ENCODE results near the gene RMND1. TPM values are rescaled to one million over a fixed set of nuclear protein-coding genes. Genes with fewer than 3 reads are reported as not detected.
"Not testable (repeated sequence)": the region's sequence is repeated elsewhere in the genome, so short reads cannot be mapped to it uniquely, and the experiment has no call there.

RMND1 gene
- polyA plus RNA-seq, 3 donors: 5.7 to 6.7 (median 6.6) TPM

DNA sequence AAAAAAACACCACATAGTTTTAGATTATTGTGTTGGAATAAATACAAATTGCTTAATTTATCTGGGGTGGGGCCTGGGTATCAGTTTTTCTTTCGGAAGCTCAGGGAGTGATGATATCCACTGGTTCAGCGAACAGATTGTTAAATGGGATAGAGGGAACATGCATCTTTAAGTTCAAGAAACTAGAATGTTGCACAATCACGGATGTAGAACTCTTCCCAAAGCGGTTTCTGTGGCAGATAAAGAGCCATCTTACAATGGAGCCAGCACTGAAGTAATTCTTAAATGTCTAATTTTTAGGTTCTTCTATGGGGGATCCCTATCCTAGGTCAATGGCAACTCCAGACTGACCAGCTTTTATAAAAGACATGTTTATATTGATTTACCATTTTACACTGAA, 9.7 kb upstream of the RMND1 start:
- Histone ChIP-seq H3K27me3 (ENCODE audit: control insufficient read depth in 2 of 2, insufficient read depth in 2 of 2, low read length in 2 of 2) (no peaks in the 10 kb centered on the region), H3K4me1 (ENCODE audit: control insufficient read depth in 1 of 2, insufficient read depth in 2 of 2, low read length in 2 of 2) (no peaks in the 10 kb centered on the region), H3K9ac (ENCODE audit: insufficient read depth, low read length, poor library complexity, severe bottlenecking) (no peak overlapping the region), H3K9me3 (replicated peaks in 1 of 2; ENCODE audit: control insufficient read depth in 1 of 2, insufficient read depth in 1 of 2, low read length in 2 of 2) (no peaks in the 10 kb centered on the region), H2AFZ (ENCODE audit: insufficient read depth, low read depth, low read length, poor library complexity, severe bottlenecking) (no peak overlapping the region), H3K27ac (ENCODE audit: low read depth in 1 of 2, low read length in 2 of 2) (no peak overlapping the region), H3K79me2 (ENCODE audit: insufficient read depth, low read length) (peaks cover 15% of the 10 kb centered on the region), H3K36me3 (replicated peaks in 1 of 2; ENCODE audit: control insufficient read depth in 1 of 2, insufficient read depth in 2 of 2, low read length in 2 of 2) (peaks cover 59 to 97% of the 10 kb centered on the region in 2 donors), H3K4me3 (replicated peaks in 1 of 3; ENCODE audit: low read depth in 2 of 3, low read length in 3 of 3) (no peak overlapping the region), H3K4me2 (replicated peaks; ENCODE audit: extremely low read depth, low read length, poor library complexity, severe bottlenecking) (no peak overlapping the region), H4K20me1 (ENCODE audit: insufficient read depth, low read length) (peaks cover 39% of the 10 kb centered on the region)
- Mint-ChIP-seq H3K27me3 (ENCODE audit: low read depth in 3 of 3) (peaks cover 0 to 2% (median 0%) of the 10 kb centered on the region in 3 donors), H3K4me1 (peaks cover 5% of the 10 kb centered on the region), H3K36me3 (peaks cover 71 to 84% of the 10 kb centered on the region in 2 donors), H3K4me3 (no peak overlapping the region), H3K9me3 (no peaks in the 10 kb centered on the region), H3K27ac (no peak overlapping the region)
- intact Hi-C loops (cut with micrococcal nuclease): no loop called here
- 100% methylated on average over 4 of the region's 4 CpGs for WGBS (ENCODE audit: insufficient coverage)
- no peak for TF ChIP-seq CTCF (IDR thresholded peaks at IDR 0.05)
- DNase-seq: no peak

- H4K20me1 ChIP-seq (ENCODE audit: insufficient read depth, low read length): peaks cover 27% of the 10 kb centered on the region
- Mint-ChIP-seq H3K4me1 (peaks cover 40% of the 10 kb centered on the region), H3K36me3 (peaks cover 38 to 46% of the 10 kb centered on the region in 2 donors)
- peaks cover 27 to 52% of the 10 kb centered on the region in 2 donors for H3K36me3 ChIP-seq (replicated peaks in 1 of 2; ENCODE audit: control insufficient read depth in 1 of 2, insufficient read depth in 2 of 2, low read length in 2 of 2)
- DNase-seq; intact Hi-C loops (cut with micrococcal nuclease); H3K9ac ChIP-seq (ENCODE audit: insufficient read depth, low read length, poor library complexity, severe bottlenecking); H3K27ac Mint-ChIP-seq; H3K9me3 Mint-ChIP-seq; H2AFZ ChIP-seq (ENCODE audit: insufficient read depth, low read depth, low read length, poor library complexity, severe bottlenecking); H3K27me3 Mint-ChIP-seq (ENCODE audit: low read depth in 3 of 3); H3K4me2 ChIP-seq (replicated peaks; ENCODE audit: extremely low read depth, low read length, poor library complexity, severe bottlenecking); H3K4me3 Mint-ChIP-seq; H3K4me3 ChIP-seq (replicated peaks in 1 of 3; ENCODE audit: low read depth in 2 of 3, low read length in 3 of 3); H3K27ac ChIP-seq (ENCODE audit: low read depth in 1 of 2, low read length in 2 of 2); H3K27me3 ChIP-seq (ENCODE audit: control insufficient read depth in 2 of 2, insufficient read depth in 2 of 2, low read length in 2 of 2); H3K9me3 ChIP-seq (replicated peaks in 1 of 2; ENCODE audit: control insufficient read depth in 1 of 2, insufficient read depth in 1 of 2, low read length in 2 of 2): not testable (repeated sequence)
- H3K4me1 ChIP-seq (ENCODE audit: control insufficient read depth in 1 of 2, insufficient read depth in 2 of 2, low read length in 2 of 2): peaks cover 21 to 29% of the 10 kb centered on the region in 2 donors
- peaks cover 47% of the 10 kb centered on the region for H3K79me2 ChIP-seq (ENCODE audit: insufficient read depth, low read length)
- WGBS (ENCODE audit: insufficient coverage): no CpG with 5 or more reads among the region's 10 CpGs
These were observed 3.9 kb upstream of the RMND1 start for GRCh38 chr6:151455751-151456398.
